Suprapubic skin (tissue), 3 donors: ENCODE measurements around the gene SYNPO.

Experiments used
- POLR2AphosphoS5 ChIP-seq, 3 donors: sonication (generic); formaldehyde crosslinking; IDR thresholded peaks; one replicate each; pipeline ENCODE4 v1.6.1; 2017; ENCODE audit warnings: antibody characterized with exemption in 3 of 3
- TF ChIP-seq, protein P1 (sequence below), 2 donors: fragments of 200-600 bp in 1 of 2; fragments of 450-650 bp in 1 of 2; sonication (generic) in 1 of 2; IDR thresholded peaks; one replicate each; pipeline ENCODE4 v1.5.1; 2016 to 2019; ENCODE audit warnings: antibody characterized with exemption in 2 of 2, mild to moderate bottlenecking in 1 of 2, moderate library complexity in 1 of 2

DNA sequence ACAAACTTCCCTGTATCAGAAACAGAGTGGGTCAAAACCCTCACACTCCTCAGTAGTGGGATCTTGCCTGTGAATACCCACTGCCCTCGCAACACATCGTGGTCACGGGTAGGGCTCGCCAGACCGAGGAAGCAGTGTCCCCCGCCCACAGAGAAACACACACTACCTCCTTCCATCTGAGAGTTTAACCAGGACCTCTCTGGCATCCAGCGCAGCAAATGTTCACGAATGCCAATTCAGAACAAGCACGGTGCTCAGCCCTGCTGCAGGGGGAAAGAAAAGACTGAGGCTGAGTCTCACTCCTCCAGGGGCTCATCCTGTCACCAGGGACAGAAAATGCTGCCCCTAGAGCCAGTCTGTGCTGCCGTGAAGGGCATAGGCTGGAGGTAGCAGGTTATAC is 42.5 kb upstream of the SYNPO start:
- TF ChIP-seq, protein P1, sequence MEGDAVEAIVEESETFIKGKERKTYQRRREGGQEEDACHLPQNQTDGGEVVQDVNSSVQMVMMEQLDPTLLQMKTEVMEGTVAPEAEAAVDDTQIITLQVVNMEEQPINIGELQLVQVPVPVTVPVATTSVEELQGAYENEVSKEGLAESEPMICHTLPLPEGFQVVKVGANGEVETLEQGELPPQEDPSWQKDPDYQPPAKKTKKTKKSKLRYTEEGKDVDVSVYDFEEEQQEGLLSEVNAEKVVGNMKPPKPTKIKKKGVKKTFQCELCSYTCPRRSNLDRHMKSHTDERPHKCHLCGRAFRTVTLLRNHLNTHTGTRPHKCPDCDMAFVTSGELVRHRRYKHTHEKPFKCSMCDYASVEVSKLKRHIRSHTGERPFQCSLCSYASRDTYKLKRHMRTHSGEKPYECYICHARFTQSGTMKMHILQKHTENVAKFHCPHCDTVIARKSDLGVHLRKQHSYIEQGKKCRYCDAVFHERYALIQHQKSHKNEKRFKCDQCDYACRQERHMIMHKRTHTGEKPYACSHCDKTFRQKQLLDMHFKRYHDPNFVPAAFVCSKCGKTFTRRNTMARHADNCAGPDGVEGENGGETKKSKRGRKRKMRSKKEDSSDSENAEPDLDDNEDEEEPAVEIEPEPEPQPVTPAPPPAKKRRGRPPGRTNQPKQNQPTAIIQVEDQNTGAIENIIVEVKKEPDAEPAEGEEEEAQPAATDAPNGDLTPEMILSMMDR (IDR thresholded peaks at IDR 0.05): no peak
- TF ChIP-seq POLR2AphosphoS5 (IDR thresholded peaks at IDR 0.05): no peak
